ENCODE data around the gene EFCC1. TPM values are rescaled to one million over a fixed set of nuclear protein-coding genes. Genes with fewer than 3 reads are reported as not detected.

EFCC1 gene
- total RNA-seq, 1 donor, result not detected

GRCh38 chr3:129056451-129057173 is 55.5 kb downstream of the EFCC1 start:
- Histone ChIP-seq H3K9me3 (ENCODE audit: low read depth, low read length) (no peaks in the 10 kb centered on the region), H3K27me3 (ENCODE audit: insufficient read depth, low read length) (peaks cover 5% of the 10 kb centered on the region), H4K20me1 (ENCODE audit: insufficient read depth, low read length) (no peaks in the 10 kb centered on the region), H2AFZ (ENCODE audit: low read length) (no peak overlapping the region), H3K4me2 (ENCODE audit: insufficient read depth, low read length) (no peak overlapping the region), H3K4me3 (ENCODE audit: insufficient read depth, low read length) (no peak overlapping the region), H3K36me3 (ENCODE audit: insufficient read depth, low read length) (no peaks in the 10 kb centered on the region), H3K27ac (ENCODE audit: low read depth, low read length) (no peak overlapping the region), H3K4me1 (ENCODE audit: insufficient read depth, low read length) (no peaks in the 10 kb centered on the region), H3K79me2 (ENCODE audit: insufficient read depth, low read length) (no peaks in the 10 kb centered on the region)
- DNase-seq (ENCODE audit: insufficient read length, low spot score, missing footprints), result no peak
- TF ChIP-seq CTCF (IDR thresholded peaks at IDR 0.05; ENCODE audit: extremely low read depth, low read depth, low read length), result no peak

- Histone ChIP-seq H2AFZ (ENCODE audit: low read length) (no peak overlapping the region), H4K20me1 (ENCODE audit: insufficient read depth, low read length) (no peaks in the 10 kb centered on the region), H3K9me3 (ENCODE audit: low read depth, low read length) (no peaks in the 10 kb centered on the region), H3K4me3 (ENCODE audit: insufficient read depth, low read length) (no peak overlapping the region), H3K27ac (ENCODE audit: low read depth, low read length) (no peak overlapping the region), H3K79me2 (ENCODE audit: insufficient read depth, low read length) (no peaks in the 10 kb centered on the region), H3K4me1 (ENCODE audit: insufficient read depth, low read length) (no peaks in the 10 kb centered on the region), H3K36me3 (ENCODE audit: insufficient read depth, low read length) (no peaks in the 10 kb centered on the region), H3K27me3 (ENCODE audit: insufficient read depth, low read length) (peaks cover 5% of the 10 kb centered on the region), H3K4me2 (ENCODE audit: insufficient read depth, low read length) (no peak overlapping the region)
- DNase-seq (ENCODE audit: insufficient read length, low spot score, missing footprints), result no peak
- TF ChIP-seq CTCF (IDR thresholded peaks at IDR 0.05; ENCODE audit: extremely low read depth, low read depth, low read length), result no peak
Measured at GRCh38 chr3:129057249-129057648, 56.1 kb downstream of the EFCC1 start.

- Histone ChIP-seq H3K79me2 (ENCODE audit: insufficient read depth, low read length) (no peaks in the 10 kb centered on the region), H3K27ac (ENCODE audit: low read depth, low read length) (no peak overlapping the region), H3K27me3 (ENCODE audit: insufficient read depth, low read length) (peaks cover 5% of the 10 kb centered on the region), H3K36me3 (ENCODE audit: insufficient read depth, low read length) (no peaks in the 10 kb centered on the region), H3K4me2 (ENCODE audit: insufficient read depth, low read length) (no peak overlapping the region), H3K9me3 (ENCODE audit: low read depth, low read length) (no peaks in the 10 kb centered on the region), H2AFZ (ENCODE audit: low read length) (no peak overlapping the region), H3K4me1 (ENCODE audit: insufficient read depth, low read length) (no peaks in the 10 kb centered on the region), H3K4me3 (ENCODE audit: insufficient read depth, low read length) (no peak overlapping the region), H4K20me1 (ENCODE audit: insufficient read depth, low read length) (no peaks in the 10 kb centered on the region)
- TF ChIP-seq CTCF (IDR thresholded peaks at IDR 0.05; ENCODE audit: extremely low read depth, low read depth, low read length), result no peak
- peak; percentile 71 for DNase-seq (ENCODE audit: insufficient read length, low spot score, missing footprints)
Measured at GRCh38 chr3:129058441-129059200, 57.5 kb downstream of the EFCC1 start.

- Histone ChIP-seq H2AFZ (ENCODE audit: low read length) (no peak overlapping the region), H3K79me2 (ENCODE audit: insufficient read depth, low read length) (no peaks in the 10 kb centered on the region), H3K4me1 (ENCODE audit: insufficient read depth, low read length) (no peaks in the 10 kb centered on the region), H3K9me3 (ENCODE audit: low read depth, low read length) (no peaks in the 10 kb centered on the region), H3K27ac (ENCODE audit: low read depth, low read length) (no peak overlapping the region), H3K4me3 (ENCODE audit: insufficient read depth, low read length) (no peak overlapping the region), H3K27me3 (ENCODE audit: insufficient read depth, low read length) (peaks cover 5% of the 10 kb centered on the region), H3K36me3 (ENCODE audit: insufficient read depth, low read length) (no peaks in the 10 kb centered on the region), H4K20me1 (ENCODE audit: insufficient read depth, low read length) (no peaks in the 10 kb centered on the region), H3K4me2 (ENCODE audit: insufficient read depth, low read length) (no peak overlapping the region)
- no peak for TF ChIP-seq CTCF (IDR thresholded peaks at IDR 0.05; ENCODE audit: extremely low read depth, low read depth, low read length)
- DNase-seq (ENCODE audit: insufficient read length, low spot score, missing footprints), result peak; percentile 75
Measured at GRCh38 chr3:129059311-129059958, 58.3 kb downstream of the EFCC1 start.
